Panc1 (cell line): ENCODE data around the gene NSD2.

Experiments
- CTCF ChIP-seq: fragments of 450-650 bp; IDR thresholded peaks from 2 replicates; pipeline ENCODE4 v1.5.1; 2017; ENCODE audit warnings: mild to moderate bottlenecking
- POLR2AphosphoS5 ChIP-seq: IDR thresholded peaks from 2 replicates; pipeline ENCODE4 v1.6.1; 2012; ENCODE audit warnings: mild to moderate bottlenecking, low read depth, low read length, moderate library complexity
- REST ChIP-seq, 2 experiments: IDR thresholded peaks; 2 replicates each; pipeline ENCODE4 v1.6.1; 2011 to 2012; ENCODE audit warnings: low read depth in 2 of 2, control low read depth in 1 of 2, low read length in 1 of 2, mild to moderate bottlenecking in 1 of 2, moderate library complexity in 1 of 2; ENCODE audit not compliant: insufficient read depth in 1 of 2

- no peak for TF ChIP-seq CTCF
- TF ChIP-seq POLR2AphosphoS5 = no peak
- no peak for TF ChIP-seq REST (IDR thresholded peaks at IDR 0.05; ENCODE audit: insufficient read depth in 1 of 2, low read depth in 2 of 2, low read length in 1 of 2)
These were observed 74.7 kb downstream of the NSD2 start for GRCh38 chr4:1945912-1946311.
